ENCODE data around the gene ALDH3A2.

The ALDH3A2 gene

DNA sequence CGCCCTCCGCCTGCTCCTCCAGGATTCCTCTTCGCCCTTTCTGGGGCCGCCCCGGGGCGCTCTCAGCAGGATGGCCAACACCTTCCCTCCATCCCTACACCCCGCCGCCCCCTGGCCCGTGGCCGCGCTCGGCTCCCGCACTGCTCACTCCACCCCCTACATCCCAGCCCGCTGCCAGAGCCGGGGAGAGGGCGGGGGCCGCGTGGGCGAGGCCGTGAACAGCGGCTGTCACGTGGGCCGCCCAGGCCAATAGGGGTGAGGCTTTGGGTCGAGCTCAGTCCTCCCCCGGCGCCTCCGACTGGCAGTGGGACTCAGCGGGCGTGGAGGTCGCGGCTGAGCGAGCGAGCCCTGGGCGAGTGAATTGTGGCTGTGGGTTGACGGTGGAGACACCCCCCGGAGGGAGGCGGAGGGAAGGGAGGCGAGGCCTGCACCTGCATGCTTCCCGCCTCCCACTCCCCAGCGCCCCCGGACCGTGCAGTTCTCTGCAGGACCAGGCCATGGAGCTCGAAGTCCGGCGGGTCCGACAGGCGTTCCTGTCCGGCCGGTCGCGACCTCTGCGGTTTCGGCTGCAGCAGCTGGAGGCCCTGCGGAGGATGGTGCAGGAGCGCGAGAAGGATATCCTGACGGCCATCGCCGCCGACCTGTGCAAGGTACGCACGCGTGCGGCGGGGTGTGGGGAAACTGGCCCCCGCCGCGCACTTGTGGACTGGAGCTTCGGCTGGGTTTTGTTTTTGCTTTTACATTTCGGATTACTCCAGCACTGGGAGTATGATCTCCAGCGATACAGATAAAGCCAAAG, at the start of gene ALDH3A2:
Gene ALDH3A2 (plus strand): TSS at position 277 of the 799 bp plus-strand sequence. CDS start 221 bp downstream, at position 498.
- DNase-seq (ENCODE audit: low read depth) = peak; percentile 86

- DNase-seq (ENCODE audit: low read depth) = no peak
Measured at GRCh38 chr17:19610311-19610710, 38.2 kb upstream of the ALDH3A2 start.

GRCh38 chr17:19610879-19611278, 37.7 kb upstream of the ALDH3A2 start:
- no peak for DNase-seq (ENCODE audit: low read depth)

GRCh38 chr17:19613979-19614378, 34.6 kb upstream of the ALDH3A2 start:
- DNase-seq (ENCODE audit: low read depth) = no peak

GRCh38 chr17:19614900-19615299, 33.7 kb upstream of the ALDH3A2 start:
- no peak for DNase-seq (ENCODE audit: low read depth)

DNA sequence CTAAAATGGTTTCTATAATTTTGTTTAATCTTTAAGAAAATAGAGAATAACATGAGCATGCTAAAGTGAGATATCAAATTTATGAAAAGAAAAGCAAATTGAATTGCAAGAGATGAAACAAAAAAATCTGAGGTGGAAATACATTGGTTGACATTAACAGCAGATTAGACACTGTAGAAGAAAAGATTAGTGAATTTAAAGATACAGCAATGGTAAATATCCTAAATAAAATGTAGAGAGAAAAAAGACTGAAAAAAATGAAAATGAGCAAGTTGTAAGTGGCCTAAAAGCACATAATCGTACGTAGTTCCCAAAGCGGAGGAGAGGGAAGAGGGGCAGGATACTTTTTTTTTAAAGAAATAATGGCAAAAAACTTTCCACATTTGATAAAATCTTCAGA, 30.5 kb upstream of the ALDH3A2 start:
- no peak for DNase-seq (ENCODE audit: low read depth)

DNA sequence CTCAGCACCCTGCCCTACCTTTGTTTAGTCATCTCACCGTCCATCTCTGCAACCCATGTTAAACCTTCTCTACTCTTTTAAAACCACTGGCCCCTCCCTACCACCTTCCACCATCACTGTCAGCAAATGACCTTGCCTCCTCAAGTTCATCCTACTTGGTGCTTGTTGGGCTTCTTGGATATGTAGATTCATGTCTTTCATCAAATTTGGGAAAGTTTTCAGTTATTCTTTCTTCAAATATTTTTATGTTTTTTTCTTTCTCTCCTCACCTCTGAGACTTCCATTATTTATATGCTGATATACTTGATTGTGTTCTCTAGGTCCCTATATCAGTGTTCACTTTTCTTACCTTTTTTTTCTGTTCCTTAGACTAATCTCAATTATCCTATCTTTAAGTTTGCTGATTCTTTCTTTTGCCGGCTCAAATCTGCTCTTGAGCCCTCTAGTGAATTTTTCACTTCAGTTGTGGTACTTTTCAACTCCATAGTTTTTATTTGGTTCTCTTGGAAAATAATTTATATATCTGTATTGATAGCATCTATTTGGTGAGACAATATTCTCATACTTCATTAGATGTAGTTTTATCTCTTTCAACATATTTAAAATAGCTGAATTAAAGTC, 28.7 kb upstream of the ALDH3A2 start:
- DNase-seq (ENCODE audit: low read depth) = no peak

- DNase-seq (ENCODE audit: low read depth) = no peak
Measured at GRCh38 chr17:19621697-19622096, 26.9 kb upstream of the ALDH3A2 start.

DNA sequence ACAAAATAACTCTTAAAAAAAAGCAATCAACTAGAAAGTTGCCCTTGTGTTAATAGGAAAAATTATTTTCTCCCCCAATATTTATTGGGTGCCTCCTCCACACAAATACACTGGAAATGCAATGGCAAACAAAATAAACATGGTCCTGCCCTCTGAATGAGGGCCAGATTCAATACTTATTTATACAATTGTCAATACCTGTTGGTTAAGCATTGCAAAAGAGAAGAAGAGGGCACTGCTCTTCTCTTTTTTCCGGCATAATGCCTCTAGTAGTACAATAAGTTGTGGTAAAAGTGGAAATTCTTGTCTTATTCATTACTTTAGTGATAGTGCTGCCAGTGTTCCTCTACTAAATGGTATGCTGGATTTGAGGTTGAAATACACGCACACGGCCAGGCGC, 22.5 kb upstream of the ALDH3A2 start:
- no peak for DNase-seq (ENCODE audit: low read depth)

DNA sequence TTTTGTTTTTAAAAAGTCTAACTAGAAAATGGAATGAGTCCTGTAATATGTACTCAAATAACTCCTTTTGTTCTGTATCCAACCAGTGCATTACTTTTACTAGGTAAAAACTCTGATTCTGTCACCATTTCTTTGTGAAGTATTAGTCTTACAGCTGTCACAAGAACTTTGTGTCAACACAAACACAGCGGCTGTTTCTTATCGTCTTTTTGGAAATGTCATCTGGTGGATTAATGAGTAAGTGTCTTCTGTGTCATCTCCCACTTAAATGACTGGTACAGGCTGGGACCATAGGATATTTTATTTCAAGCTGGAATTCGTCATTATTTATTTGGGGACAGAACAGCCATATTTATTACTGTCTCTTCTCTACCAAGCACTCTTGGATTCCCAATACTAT, 19.1 kb upstream of the ALDH3A2 start:
- no peak for DNase-seq (ENCODE audit: low read depth)

DNA sequence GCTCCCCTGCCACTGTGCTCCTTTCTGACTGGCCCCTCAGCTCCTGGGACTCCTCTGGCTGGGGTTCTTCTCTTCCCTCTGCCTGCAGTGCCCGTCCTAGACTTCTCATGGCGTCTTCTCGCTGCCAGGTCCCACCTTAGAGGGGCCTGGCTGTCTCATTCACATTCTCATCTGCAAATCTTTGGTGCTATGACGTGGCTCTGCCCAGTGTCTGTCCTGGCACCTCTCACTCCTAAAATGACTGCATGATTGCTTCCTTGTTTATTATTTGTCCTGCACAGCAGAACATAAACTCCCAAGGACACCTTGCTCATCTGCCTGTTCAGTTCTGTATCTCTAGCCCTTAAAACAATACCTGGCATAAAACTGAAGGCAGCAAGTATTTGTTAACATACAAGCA, 18.5 kb upstream of the ALDH3A2 start:
- no peak for DNase-seq (ENCODE audit: low read depth)

- DNase-seq (ENCODE audit: low read depth) = no peak
Measured at GRCh38 chr17:19630661-19631060, 17.9 kb upstream of the ALDH3A2 start.

DNA sequence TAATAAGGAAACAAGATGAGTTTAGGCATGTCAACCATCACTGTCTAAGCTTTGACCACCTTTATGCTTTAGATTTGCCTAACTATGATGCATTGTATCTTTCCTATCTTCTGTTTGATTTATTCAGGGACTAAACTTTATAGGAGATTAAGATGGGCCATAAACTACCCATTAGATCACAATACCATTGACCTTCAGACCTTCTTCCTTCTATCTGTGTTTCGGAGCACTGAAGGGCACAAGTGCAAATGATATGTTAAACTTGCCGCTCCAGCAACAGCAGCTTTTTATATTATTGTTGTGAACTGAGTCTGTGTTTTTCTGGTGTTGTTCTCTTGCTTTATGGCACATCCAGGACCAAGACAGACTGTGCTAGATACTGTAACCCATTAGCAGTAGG, 16.6 kb upstream of the ALDH3A2 start:
- DNase-seq (ENCODE audit: low read depth) = no peak

DNA sequence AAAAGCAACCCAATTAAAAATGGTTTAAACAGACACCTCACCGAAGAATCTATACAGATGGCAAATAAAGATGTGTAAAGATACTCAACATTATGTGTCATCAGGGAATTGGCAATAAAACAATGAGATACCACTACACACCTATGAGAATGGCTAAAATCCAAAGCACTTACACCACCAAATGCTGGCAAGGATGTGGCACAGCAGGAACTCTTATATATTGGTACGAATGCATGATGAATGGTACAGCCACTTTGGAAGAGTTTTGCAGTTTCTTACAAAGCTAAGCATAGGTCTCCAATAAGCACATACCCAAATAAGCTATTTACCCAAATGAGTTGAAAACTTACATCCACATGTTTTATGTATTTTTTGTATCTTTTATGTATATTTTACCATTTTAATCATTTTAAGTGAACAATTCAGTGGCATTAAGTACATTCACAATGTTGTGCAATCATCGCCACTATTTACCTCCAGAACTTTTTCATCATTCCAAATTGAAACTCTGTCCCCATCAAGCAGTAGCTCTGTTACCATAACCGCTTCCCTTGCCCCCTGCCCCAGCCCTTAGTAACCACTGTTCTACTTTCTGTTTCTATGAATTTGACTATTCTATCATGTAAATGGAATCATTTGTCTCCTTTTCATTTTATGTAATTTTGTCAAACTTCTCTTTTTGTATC, 6.7 kb upstream of the ALDH3A2 start:
- DNase-seq (ENCODE audit: low read depth) = no peak

GRCh38 chr17:19642373-19642893, 6.1 kb upstream of the ALDH3A2 start:
- no peak for DNase-seq (ENCODE audit: low read depth)

- no peak for DNase-seq (ENCODE audit: low read depth)
Measured at GRCh38 chr17:19644493-19645210, 3.9 kb upstream of the ALDH3A2 start.

- peak; percentile 5 for DNase-seq (ENCODE audit: low read depth)
Measured at GRCh38 chr17:19645734-19646201, 2.8 kb upstream of the ALDH3A2 start.

GRCh38 chr17:19646788-19647696, 1.5 kb upstream of the ALDH3A2 start:
- DNase-seq (ENCODE audit: low read depth) = no peak

- DNase-seq (ENCODE audit: low read depth) = peak; percentile 1
Measured at GRCh38 chr17:19647697-19648474, 665 bp upstream of the ALDH3A2 start.

GRCh38 chr17:19649274-19649541, 657 bp downstream of the ALDH3A2 start:
- no peak for DNase-seq (ENCODE audit: low read depth)
